Smooth muscle cell (in vitro differentiated cells): ENCODE measurements around the gene HBB. TPM values are rescaled to one million over a fixed set of nuclear protein-coding genes. Genes with fewer than 3 reads are reported as not detected.

Experiments used
- DNase-seq: peaks from one replicate; lab custom pipeline; 2025; ENCODE audit not compliant: unreplicated experiment; lab: John Stamatoyannopoulos, UW
- H2AFZ ChIP-seq: fragments of 200-600 bp; sonication (generic); 2 replicates; pipeline ENCODE4 v1.6.0; 2016; ENCODE audit warnings: antibody characterized with exemption, low read depth, mild to moderate bottlenecking
- H3F3A ChIP-seq: fragments of 200-600 bp; sonication (generic); 2 replicates; pipeline ENCODE4 v1.6.0; 2017; ENCODE audit warnings: antibody characterized with exemption, low read depth
- H3K27ac ChIP-seq: fragments of 200-600 bp; sonication (generic); 2 replicates; pipeline ENCODE4 v1.5.1; 2016; ENCODE audit warnings: low read depth, mild to moderate bottlenecking
- H3K27me3 ChIP-seq: fragments of 200-600 bp; sonication (generic); 2 replicates; pipeline ENCODE4 v1.6.1; 2016; ENCODE audit warnings: low read depth, mild to moderate bottlenecking
- H3K36me3 ChIP-seq: fragments of 200-600 bp; sonication (generic); 2 replicates; pipeline ENCODE4 v1.5.1; 2016; ENCODE audit warnings: low read depth
- H3K4me1 ChIP-seq: fragments of 200-600 bp; sonication (generic); 2 replicates; pipeline ENCODE4 v1.5.1; 2016; ENCODE audit warnings: low read depth
- H3K4me2 ChIP-seq: fragments of 200-600 bp; sonication (generic); 2 replicates; pipeline ENCODE4 v1.6.0; 2016; ENCODE audit warnings: mild to moderate bottlenecking
- H3K4me3 ChIP-seq: fragments of 200-600 bp; sonication (generic); 2 replicates; pipeline ENCODE4 v1.5.1; 2016; ENCODE audit warnings: mild to moderate bottlenecking
- H3K79me2 ChIP-seq: fragments of 200-600 bp; sonication (generic); 2 replicates; pipeline ENCODE4 v1.6.0; 2016; ENCODE audit warnings: low read depth, mild to moderate bottlenecking
- H3K9ac ChIP-seq: fragments of 200-600 bp; sonication (generic); 2 replicates; pipeline ENCODE4 v1.6.0; 2016; ENCODE audit warnings: low read depth
- H3K9me3 ChIP-seq: fragments of 200-600 bp; sonication (generic); replicated peaks from 2 replicates; pipeline ENCODE4 v1.5.1; 2016; ENCODE audit warnings: low read depth
- H4K20me1 ChIP-seq: fragments of 200-600 bp; sonication (generic); 2 replicates; pipeline ENCODE4 v1.6.0; 2016; ENCODE audit warnings: low read depth
- WGBS: methylation state at CpG from one replicate; pipeline ENCODE4 v1.1.7; 2016; ENCODE audit warnings: low lambda C conversion rate; 5-methylcytosine and 5-hydroxymethylcytosine counted together
- polyA plus RNA-seq: library from polyadenylated mRNA; unstranded; fragments of >200 nt; fragmentation: Nextera tagmentation; extraction: Ambion mirVana; gene quantifications from 2 replicates; pipeline ENCODE4 v1.2.1, GENCODE V29; 2016
- total RNA-seq: library from RNA; depleted of rRNA; stranded (reverse); fragments of >200 nt; gene quantifications from 2 replicates; pipeline ENCODE4 v1.2.3, GENCODE V29; 2014
- TF ChIP-seq, protein P1 (sequence below): fragments of 200-600 bp; sonication (generic); IDR thresholded peaks from 2 replicates; pipeline ENCODE4 v1.5.1; 2017; ENCODE audit warnings: borderline replicate concordance, mild to moderate bottlenecking, antibody characterized with exemption; ENCODE audit not compliant: insufficient read depth, poor library complexity, severe bottlenecking

HBB gene
- total and polyA plus RNA-seq, 2 experiments from 2014 or later, result not detected

DNA sequence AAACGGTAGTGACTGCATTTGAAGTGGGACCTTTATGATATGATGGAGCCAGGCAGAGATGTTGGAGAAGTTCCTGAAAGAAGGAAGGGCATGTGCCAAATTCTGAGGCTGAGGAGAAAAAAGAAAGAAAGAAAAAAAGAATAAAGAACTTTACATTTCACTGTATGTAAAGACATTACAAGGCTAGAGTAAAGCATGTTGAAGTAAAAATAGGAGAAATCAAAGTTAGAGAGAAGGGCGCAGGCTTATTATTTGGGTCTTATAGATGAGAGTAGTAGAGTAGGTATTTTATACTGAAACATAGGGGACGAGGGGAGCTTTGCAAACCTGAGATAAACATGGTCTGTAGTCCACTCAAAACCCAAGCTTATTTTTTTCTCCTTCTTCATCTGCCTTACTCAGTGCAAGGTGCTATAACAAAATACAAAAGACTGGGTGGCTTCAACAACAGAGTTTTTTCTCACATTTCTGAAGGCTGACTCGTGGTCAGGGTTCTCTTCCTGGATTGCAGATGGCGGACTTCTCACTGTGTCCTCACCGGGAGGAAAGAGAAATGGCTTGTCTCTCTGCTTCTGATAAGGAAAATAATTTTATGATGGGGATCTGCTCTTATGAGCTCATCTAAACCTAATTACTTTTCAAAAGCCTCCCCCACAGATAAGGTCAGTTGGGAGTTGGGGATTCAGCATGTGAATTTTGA, 20.1 kb upstream of the HBB start:
- no peak overlapping the region for H2AFZ ChIP-seq
- no peak for DNase-seq
- H3F3A ChIP-seq, result no peaks in the 10 kb centered on the region
- H3K4me1 ChIP-seq, result no peaks in the 10 kb centered on the region
- no peak overlapping the region for H3K9ac ChIP-seq
- no peaks in the 10 kb centered on the region for H4K20me1 ChIP-seq
- no peaks in the 10 kb centered on the region for H3K27me3 ChIP-seq
- 84% methylated on average over 6 of the region's 6 CpGs for WGBS
- no peaks in the 10 kb centered on the region for H3K36me3 ChIP-seq
- no peak overlapping the region for H3K4me2 ChIP-seq
- TF ChIP-seq, protein P1, sequence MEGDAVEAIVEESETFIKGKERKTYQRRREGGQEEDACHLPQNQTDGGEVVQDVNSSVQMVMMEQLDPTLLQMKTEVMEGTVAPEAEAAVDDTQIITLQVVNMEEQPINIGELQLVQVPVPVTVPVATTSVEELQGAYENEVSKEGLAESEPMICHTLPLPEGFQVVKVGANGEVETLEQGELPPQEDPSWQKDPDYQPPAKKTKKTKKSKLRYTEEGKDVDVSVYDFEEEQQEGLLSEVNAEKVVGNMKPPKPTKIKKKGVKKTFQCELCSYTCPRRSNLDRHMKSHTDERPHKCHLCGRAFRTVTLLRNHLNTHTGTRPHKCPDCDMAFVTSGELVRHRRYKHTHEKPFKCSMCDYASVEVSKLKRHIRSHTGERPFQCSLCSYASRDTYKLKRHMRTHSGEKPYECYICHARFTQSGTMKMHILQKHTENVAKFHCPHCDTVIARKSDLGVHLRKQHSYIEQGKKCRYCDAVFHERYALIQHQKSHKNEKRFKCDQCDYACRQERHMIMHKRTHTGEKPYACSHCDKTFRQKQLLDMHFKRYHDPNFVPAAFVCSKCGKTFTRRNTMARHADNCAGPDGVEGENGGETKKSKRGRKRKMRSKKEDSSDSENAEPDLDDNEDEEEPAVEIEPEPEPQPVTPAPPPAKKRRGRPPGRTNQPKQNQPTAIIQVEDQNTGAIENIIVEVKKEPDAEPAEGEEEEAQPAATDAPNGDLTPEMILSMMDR, result no peak
- no peaks in the 10 kb centered on the region for H3K79me2 ChIP-seq
- no peaks in the 10 kb centered on the region for H3K9me3 ChIP-seq
- no peak overlapping the region for H3K27ac ChIP-seq
- H3K4me3 ChIP-seq, result no peak overlapping the region

DNA sequence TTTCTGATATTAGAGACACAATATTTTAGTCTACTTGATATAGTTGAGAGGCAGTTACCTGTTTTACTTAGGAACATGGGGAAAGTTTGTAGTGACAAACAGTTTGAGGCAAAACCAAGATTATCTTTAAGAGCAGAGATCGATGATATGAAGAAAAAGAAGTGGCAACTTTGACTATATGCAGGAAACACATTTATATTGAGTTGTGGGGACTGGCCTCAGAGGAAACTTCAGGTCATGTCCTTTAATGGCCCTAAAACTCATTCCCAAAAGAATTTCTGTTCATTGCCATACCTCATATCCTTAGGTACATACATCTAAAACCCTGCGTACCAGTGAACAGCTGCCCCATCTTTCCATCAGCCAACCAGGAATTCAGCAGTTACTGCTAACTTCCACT, 18.3 kb upstream of the HBB start:
- Histone ChIP-seq H3K79me2 (no peaks in the 10 kb centered on the region), H3K9ac (no peak overlapping the region), H3K27ac (no peak overlapping the region), H4K20me1 (no peaks in the 10 kb centered on the region), H3K4me3 (no peak overlapping the region), H3F3A (no peaks in the 10 kb centered on the region), H3K4me1 (no peaks in the 10 kb centered on the region), H3K27me3 (no peaks in the 10 kb centered on the region), H2AFZ (no peak overlapping the region), H3K36me3 (no peaks in the 10 kb centered on the region), H3K4me2 (no peak overlapping the region), H3K9me3 (no peaks in the 10 kb centered on the region)
- no peak for DNase-seq
- WGBS, result 94% methylated on average over 2 of the region's 2 CpGs
- TF ChIP-seq, protein P1, result no peak

DNA sequence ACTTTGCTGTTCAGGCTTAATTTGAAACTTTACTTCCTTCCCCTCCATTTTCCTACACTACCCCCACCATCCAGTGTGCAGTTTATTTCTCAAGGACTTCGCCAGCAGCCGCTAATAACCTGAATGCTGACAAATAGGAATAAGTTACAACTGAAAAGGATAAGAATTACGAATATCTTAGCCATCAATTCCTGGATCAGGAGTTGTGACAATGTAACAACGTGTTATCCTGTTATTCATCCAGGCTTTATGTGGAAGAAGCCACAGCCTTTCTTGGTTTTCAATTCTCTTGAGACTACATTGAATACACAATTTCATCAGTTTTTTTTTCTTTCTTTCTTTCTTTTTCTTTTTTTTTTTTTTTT, 16.9 kb upstream of the HBB start:
- no peak for DNase-seq
- Histone ChIP-seq H3F3A (no peaks in the 10 kb centered on the region), H3K9ac (no peak overlapping the region), H3K36me3 (no peaks in the 10 kb centered on the region), H4K20me1 (no peaks in the 10 kb centered on the region), H3K9me3 (no peaks in the 10 kb centered on the region), H3K79me2 (no peaks in the 10 kb centered on the region), H2AFZ (no peak overlapping the region), H3K4me3 (no peak overlapping the region), H3K4me1 (no peaks in the 10 kb centered on the region), H3K27me3 (no peaks in the 10 kb centered on the region), H3K4me2 (no peak overlapping the region), H3K27ac (no peak overlapping the region)
- 85% methylated on average over 4 of the region's 4 CpGs for WGBS
- TF ChIP-seq, protein P1, result no peak
